Right atrium auricular region (tissue), 2 donors: Measurements from ENCODE around the gene CLIC5. TPM values are rescaled to one million over a fixed set of nuclear protein-coding genes. Genes with fewer than 3 reads are reported as not detected.
A peak's percentile ranks its signal among the peaks of the same experiment; 100 is the strongest.

Experiments
- DNase-seq: peaks from one replicate; pipeline ENCODE4 v3.0.0-alpha.2; 2019; ENCODE audit warnings: low spot score
- H3K27ac ChIP-seq, 2 donors: fragments of 200-600 bp; sonication (generic); 1 replicate in 1 of 2; 2 replicates in 1 of 2; pipeline ENCODE4 v1.5.1; 2016 to 2019
- H3K27me3 ChIP-seq, 2 donors: fragments of 200-600 bp; sonication (generic); one replicate each; pipeline versions ENCODE4 v1.5.1 to v1.6.0; 2017 to 2019
- H3K36me3 ChIP-seq: fragments of 200-600 bp; sonication (generic); one replicate; pipeline ENCODE4 v1.5.1; 2016
- H3K4me1 ChIP-seq, 2 donors: fragments of 200-600 bp; sonication (generic); one replicate each; pipeline versions ENCODE4 v1.5.1 to v1.6.0; 2017 to 2019
- H3K4me3 ChIP-seq, 2 donors: fragments of 200-600 bp; sonication (generic); 1 replicate in 1 of 2; 2 replicates in 1 of 2; pipeline ENCODE4 v1.5.1; 2017 to 2019; ENCODE audit warnings: mild to moderate bottlenecking in 1 of 2, moderate library complexity in 1 of 2
- H3K9me3 ChIP-seq, 2 donors: fragments of 200-600 bp; sonication (generic); one replicate each; pipeline ENCODE4 v1.5.1; 2019
- total RNA-seq, 2 donors: library from RNA; depleted of rRNA; stranded (reverse); fragments of >200 nt; gene quantifications; one replicate each; pipeline ENCODE4 v1.1.0, GENCODE V29; 2016
- TF ChIP-seq, protein P1 (sequence below), 2 donors: fragments of 200-600 bp; sonication (generic); IDR thresholded peaks; one replicate each; pipeline ENCODE4 v1.5.1; 2019; ENCODE audit warnings: antibody characterized with exemption in 2 of 2

CLIC5 gene
- total RNA-seq, 2 donors from 2014 or later = 99.8 to 114 TPM

DNA sequence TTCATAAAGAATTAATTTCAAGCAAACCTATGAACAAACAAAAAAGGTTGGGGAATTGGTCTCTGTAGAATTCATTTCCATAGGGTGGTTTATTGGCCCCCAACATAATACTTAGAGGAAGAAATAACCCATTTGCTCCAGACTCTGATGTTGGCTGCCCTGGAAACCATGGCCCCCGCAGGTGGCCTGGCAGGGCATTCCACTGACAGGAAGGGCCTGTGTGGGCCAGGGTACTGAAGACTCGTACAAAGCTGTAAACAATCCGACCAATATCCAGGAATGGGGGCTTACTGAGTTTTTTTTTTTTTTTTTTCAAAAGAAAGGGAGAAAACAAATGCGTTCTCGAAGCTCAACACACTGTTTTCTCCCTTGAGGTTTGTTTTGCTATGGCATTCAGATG is 59.5 kb downstream of the CLIC5 start:
- no peaks in the 10 kb centered on the region for H3K9me3 ChIP-seq
- H3K36me3 ChIP-seq = peaks cover 15% of the 10 kb centered on the region
- H3K27ac ChIP-seq = no peak overlapping the region
- H3K27me3 ChIP-seq = no peaks in the 10 kb centered on the region
- no peak for DNase-seq
- peaks cover 0 to 70% of the 10 kb centered on the region in 2 donors for H3K4me1 ChIP-seq
- H3K4me3 ChIP-seq = no peak overlapping the region
- TF ChIP-seq, protein P1, sequence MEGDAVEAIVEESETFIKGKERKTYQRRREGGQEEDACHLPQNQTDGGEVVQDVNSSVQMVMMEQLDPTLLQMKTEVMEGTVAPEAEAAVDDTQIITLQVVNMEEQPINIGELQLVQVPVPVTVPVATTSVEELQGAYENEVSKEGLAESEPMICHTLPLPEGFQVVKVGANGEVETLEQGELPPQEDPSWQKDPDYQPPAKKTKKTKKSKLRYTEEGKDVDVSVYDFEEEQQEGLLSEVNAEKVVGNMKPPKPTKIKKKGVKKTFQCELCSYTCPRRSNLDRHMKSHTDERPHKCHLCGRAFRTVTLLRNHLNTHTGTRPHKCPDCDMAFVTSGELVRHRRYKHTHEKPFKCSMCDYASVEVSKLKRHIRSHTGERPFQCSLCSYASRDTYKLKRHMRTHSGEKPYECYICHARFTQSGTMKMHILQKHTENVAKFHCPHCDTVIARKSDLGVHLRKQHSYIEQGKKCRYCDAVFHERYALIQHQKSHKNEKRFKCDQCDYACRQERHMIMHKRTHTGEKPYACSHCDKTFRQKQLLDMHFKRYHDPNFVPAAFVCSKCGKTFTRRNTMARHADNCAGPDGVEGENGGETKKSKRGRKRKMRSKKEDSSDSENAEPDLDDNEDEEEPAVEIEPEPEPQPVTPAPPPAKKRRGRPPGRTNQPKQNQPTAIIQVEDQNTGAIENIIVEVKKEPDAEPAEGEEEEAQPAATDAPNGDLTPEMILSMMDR (IDR thresholded peaks at IDR 0.05) = no peak

DNA sequence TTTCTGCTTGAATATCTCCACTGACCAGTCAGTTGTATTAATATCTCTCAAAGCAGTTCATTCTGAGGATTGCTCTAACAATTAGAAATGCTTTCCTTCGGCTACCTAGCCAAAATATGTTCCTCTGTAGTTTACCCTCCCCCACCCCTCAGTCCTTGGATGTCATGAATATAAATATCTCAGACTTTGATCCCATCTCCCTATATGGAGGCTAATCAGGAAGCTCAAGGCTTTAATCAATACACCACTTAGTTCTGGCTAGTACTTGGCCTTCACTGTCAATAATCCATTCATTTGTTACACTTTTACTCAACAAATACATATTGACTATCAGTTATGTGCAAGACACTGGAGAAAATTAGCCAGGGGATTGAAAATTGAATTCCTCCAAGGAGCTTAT is 60.1 kb downstream of the CLIC5 start:
- TF ChIP-seq, protein P1 (IDR thresholded peaks at IDR 0.05) = no peak
- Histone ChIP-seq H3K36me3 (peaks cover 15% of the 10 kb centered on the region), H3K27me3 (no peaks in the 10 kb centered on the region), H3K9me3 (no peaks in the 10 kb centered on the region), H3K27ac (no peak overlapping the region), H3K4me1 (peaks cover 0 to 67% of the 10 kb centered on the region in 2 donors), H3K4me3 (no peak overlapping the region)
- no peak for DNase-seq

DNA sequence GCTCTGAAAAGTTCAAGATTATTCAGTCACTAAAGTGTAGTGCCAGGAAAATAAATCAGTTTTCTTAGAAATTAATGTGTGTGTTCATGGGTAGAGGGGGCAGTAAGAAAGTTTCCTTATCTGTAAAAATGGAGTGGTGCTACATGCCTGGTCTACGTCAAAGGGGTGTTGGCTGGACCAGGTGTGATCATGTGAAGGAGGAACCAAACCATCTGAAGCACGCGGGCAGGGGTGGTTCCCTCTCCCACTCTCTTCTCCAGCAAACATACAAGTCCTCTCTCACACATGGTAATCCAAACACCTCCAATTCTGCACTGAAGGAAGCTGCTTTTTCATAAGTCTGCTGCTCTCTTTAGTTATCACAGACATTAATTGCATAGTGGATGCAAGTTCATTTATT is 63.1 kb downstream of the CLIC5 start:
- Histone ChIP-seq H3K4me1 (peaks cover 0 to 45% of the 10 kb centered on the region in 2 donors), H3K4me3 (no peak overlapping the region), H3K9me3 (no peaks in the 10 kb centered on the region), H3K36me3 (peaks cover 30% of the 10 kb centered on the region), H3K27me3 (no peaks in the 10 kb centered on the region), H3K27ac (peak overlapping the region in 1 of 2 donors; percentile 16)
- TF ChIP-seq, protein P1 (IDR thresholded peaks at IDR 0.05) = no peak
- DNase-seq = no peak

DNA sequence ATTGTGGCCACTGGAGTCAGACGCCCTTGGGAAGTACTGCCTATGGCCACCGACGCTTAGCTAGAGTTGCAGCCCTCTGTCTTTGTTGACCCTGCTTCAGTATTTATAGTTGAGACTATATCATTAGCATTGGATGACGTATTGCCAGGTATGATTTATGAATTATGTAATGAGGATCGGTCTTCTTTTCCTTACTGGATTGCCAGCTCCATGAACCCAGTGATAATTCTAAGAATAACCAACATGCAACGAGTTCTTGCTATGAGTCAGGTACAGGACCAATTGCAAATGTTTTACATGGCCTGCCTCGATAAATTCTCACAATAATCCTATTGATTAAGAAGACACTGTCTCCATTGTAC is 63.5 kb downstream of the CLIC5 start:
- peaks cover 0 to 45% of the 10 kb centered on the region in 2 donors for H3K4me1 ChIP-seq
- H3K27ac ChIP-seq = peak overlapping the region in 1 of 2 donors; percentile 16
- H3K36me3 ChIP-seq = peaks cover 34% of the 10 kb centered on the region
- H3K27me3 ChIP-seq = no peaks in the 10 kb centered on the region
- DNase-seq = no peak
- TF ChIP-seq, protein P1 (IDR thresholded peaks at IDR 0.05) = no peak
- H3K9me3 ChIP-seq = no peaks in the 10 kb centered on the region
- H3K4me3 ChIP-seq = no peak overlapping the region

DNA sequence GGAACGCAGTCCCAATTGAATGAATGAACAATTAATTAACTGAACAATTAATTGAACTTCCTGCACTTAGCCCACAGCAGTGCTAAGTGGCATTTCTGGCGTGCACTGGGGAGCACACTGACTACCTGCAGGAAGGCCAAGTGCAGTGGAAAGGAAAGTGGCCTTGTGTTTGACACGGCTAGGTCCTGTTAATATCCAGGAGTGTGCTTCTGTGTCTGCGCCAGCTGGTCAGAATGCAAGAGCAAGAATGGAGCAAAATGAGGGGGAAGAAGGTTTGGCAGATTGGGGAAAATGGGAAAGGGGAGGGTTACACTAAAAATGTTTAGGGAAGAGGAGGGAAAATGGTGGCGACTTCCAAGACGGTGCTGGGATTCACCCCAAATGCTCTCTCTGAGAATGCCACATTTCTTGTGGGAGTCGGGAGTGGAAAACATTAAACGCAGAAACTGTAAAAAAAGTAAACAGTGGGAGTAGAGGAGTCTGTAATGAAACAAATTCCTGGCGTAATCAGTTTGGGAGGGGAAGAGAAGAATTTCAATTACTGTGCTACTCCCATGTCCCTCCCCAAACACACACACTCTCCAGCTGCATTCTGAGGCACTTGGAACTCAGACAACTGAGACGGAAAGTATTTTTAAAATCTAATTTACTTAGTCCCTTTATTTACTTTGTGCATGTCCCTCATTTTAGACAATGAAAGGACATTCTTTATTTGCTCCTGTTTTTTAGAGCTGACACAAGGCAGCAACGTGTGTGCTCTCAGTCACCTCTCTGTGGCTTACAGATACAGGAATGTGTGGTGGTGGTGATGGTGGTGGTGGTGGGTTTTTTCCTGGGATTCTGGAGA is 64.1 kb downstream of the CLIC5 start:
- TF ChIP-seq, protein P1 (IDR thresholded peaks at IDR 0.05) = no peak
- no peaks in the 10 kb centered on the region for H3K9me3 ChIP-seq
- DNase-seq = no peak
- H3K4me3 ChIP-seq = no peak overlapping the region
- H3K4me1 ChIP-seq = peaks cover 0 to 48% of the 10 kb centered on the region in 2 donors
- no peaks in the 10 kb centered on the region for H3K27me3 ChIP-seq
- H3K27ac ChIP-seq = peak overlapping the region in 1 of 2 donors; percentile 16
- H3K36me3 ChIP-seq = peaks cover 40% of the 10 kb centered on the region
